ENCODE measurements around the gene DUSP28. TPM values are rescaled to one million over a fixed set of nuclear protein-coding genes. Genes with fewer than 3 reads are reported as not detected.

The DUSP28 gene
- 2.0 and 2.4 TPM in 2 replicates for total RNA-seq

DNA sequence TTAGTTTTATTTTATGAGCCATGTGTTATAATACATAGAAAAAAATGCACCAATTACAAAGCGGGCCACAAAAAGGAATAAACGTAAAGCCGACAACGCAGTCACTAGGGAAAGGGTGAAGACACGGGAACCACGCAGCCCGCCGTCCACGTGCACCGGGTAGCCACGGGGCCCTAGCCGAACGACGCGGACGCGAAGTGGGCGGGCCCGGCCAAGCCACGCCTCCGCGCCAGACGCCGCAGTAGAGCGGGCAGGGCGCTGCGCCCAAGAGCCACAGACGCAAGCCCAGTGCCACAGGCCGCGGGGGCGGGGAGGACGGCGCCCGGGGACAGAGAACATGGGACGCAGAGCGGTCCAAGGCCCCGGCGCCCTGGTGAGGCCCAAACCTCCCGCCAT is at the start of gene DUSP28:
DUSP28 (plus strand) TSS at position 274 of the 396 bp plus-strand sequence. CDS start 328 bp downstream, outside the sequence.

DNA sequence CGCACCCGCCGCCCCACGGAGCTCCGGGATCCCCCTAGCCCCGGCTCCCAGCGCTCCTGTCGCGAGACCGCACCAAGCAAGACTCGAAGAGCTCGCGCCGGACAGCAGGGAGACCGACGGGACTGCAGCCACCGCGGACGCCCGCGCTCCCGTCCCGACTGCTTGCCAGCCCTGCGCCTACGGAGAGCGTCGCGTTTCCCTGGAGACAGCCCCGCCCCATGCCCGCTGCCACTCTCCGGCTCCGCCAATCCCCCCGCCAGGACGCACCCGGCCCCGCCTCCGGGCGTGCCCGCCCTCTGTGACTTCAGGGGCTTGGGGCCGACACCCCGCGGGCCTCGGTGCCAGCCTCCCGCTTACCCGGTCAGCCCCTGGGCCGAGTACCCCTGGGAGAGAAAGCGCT is 2.3 kb upstream of the DUSP28 start, which contains the start of gene ANKMY1:
ANKMY1 (minus strand) TSS at position 181 of the 400 bp plus-strand sequence. CDS start 653 bp downstream, outside the sequence.

DNA sequence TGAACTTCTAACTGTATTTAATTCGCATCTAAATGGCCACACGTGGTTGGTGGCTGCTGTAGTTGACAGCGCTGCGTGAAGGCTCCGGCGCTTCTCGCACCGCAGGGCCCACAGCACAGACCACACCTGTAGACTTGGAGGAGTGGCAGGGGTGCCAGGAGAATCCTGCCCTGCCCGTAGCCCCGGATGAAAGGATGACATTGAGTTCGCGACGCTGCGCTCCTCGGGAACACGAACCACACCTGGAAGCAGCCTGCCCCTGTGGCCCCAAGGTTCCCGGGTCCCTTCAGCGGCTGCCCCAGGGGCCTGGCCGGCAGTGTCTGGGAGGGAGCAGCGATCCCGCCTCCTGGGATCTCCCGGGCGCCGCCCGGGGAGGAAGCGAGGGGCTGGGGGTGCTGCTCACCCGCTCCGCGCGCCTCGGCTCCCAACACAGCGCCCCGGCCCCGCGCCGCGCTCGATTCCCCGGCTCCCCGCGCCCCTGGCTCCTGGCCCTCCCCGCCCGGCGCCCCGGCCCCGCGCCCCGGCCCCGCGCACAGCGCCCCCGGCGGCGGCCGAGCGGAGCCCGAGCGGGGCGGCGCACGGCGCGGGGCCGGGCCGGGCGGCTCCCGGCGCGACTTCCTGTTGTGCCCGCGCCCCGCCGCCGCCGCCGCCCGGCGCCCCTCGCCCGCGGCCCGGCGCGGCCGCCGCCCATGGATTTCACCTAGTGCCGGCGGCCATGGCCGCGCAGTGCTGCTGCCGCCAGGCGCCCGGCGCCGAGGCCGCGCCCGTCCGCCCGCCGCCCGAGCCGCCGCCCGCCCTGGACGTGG is 7.9 kb downstream of the DUSP28 start, which contains the start of gene RNPEPL1:
RNPEPL1 (plus strand) TSS at position 613 of the 806 bp plus-strand sequence; CDS start at position 716, 103 bp downstream.

GRCh38 chr2:240586198-240586918 is 26.2 kb downstream of the DUSP28 start, which contains the start of gene CAPN10:
Gene CAPN10, plus strand, starts transcription at chr2:240586734. Its CDS starts 178 bp downstream, at chr2:240586912.

Other genes with a start within 250 kb of the DUSP28 start
- gene GPC1, start 124.7 kb upstream of the DUSP28 start, total RNA-seq: 61.6 and 68.6 TPM in 2 replicates
- gene ANKMY1, start 2.4 kb upstream of the DUSP28 start, total RNA-seq: 4.8 and 4.9 TPM in 2 replicates
- 4.5 and 7.7 TPM in 2 replicates for gene RNPEPL1, start 8.1 kb downstream of the DUSP28 start, total RNA-seq
- gene CAPN10, start 26.4 kb downstream of the DUSP28 start, total RNA-seq: 18.8 and 19.5 TPM in 2 replicates
- 0.32 and 0.52 TPM in 2 replicates for gene GPR35, start 65.1 kb downstream of the DUSP28 start, total RNA-seq
- gene AQP12B, start 122.5 kb downstream of the DUSP28 start, total RNA-seq: not detected in 2 replicates
- gene AQP12A, start 131.5 kb downstream of the DUSP28 start, total RNA-seq: not detected in 2 replicates